A549 (cell line): ENCODE data around the gene NR5A2. TPM values are rescaled to one million over a fixed set of nuclear protein-coding genes. Genes with fewer than 3 reads are reported as not detected.
A peak's percentile ranks its signal among the peaks of the same experiment; 100 is the strongest.

ENCODE experiments used
- ATAC-seq, 2 experiments: fragments of 200-7000 bp in 1 of 2; fragments of >200 bp in 1 of 2; cut with Nextera tagmentation in 1 of 2; cut with Tn5 transposase in 1 of 2; 3 replicates each; pipeline versions ENCODE4 v1.8.0 to v1.9.1; 2018 to 2020; ENCODE audit warnings: mild to moderate bottlenecking in 1 of 2, moderate library complexity in 1 of 2
- CTCF ChIA-PET: fragments of 300-600 bp; sonication (Branson Sonifier 250); formaldehyde crosslinking; extraction: SDS; loops from one replicate; lab custom pipeline; 2021; ENCODE audit warnings: antibody characterized with exemption, inconsistent platforms; lab: Yijun Ruan, JAX
- POLR2A ChIA-PET: fragments of 350-600 bp; formaldehyde crosslinking; extraction: SDS; loops from one replicate; lab custom pipeline; 2021; ENCODE audit warnings: antibody characterized with exemption, inconsistent platforms; lab: Yijun Ruan, JAX
- DNase-seq, 2 experiments: peaks; one replicate each; pipeline versions ENCODE4 v3.0.0 to v3.0.0-alpha.2; 2011 to 2016; ENCODE audit warnings: low read depth in 1 of 2, low spot score in 1 of 2
- FAIRE-seq: peaks from 2 replicates; lab custom pipeline; 2011; peaks lifted over from hg19 to GRCh38; lab: Jason Lieb, UNC
- H3K27ac ChIP-seq, 2 experiments: fragments of >200 bp; sonication (Bioruptor Twin); formaldehyde crosslinking; 3 replicates each; pipeline ENCODE4 v1.5.1; 2016 to 2017
- H3K4me1 ChIP-seq: fragments of >200 bp; sonication (Bioruptor Twin); formaldehyde crosslinking; 3 replicates; pipeline ENCODE4 v1.6.1; 2016
- H3K4me2 ChIP-seq: fragments of >200 bp; sonication (Bioruptor Twin); formaldehyde crosslinking; 3 replicates; pipeline ENCODE4 v1.6.1; 2016
- H3K4me3 ChIP-seq: fragments of >200 bp; sonication (Bioruptor Twin); formaldehyde crosslinking; 3 replicates; pipeline ENCODE4 v1.5.1; 2016
- H3K9me3 ChIP-seq: fragments of >200 bp; sonication (Bioruptor Twin); formaldehyde crosslinking; 3 replicates; pipeline ENCODE4 v1.6.1; 2016
- CBX2 ChIP-seq: fragments of 200-600 bp; sonication (generic); IDR thresholded peaks from 2 replicates; pipeline ENCODE4 v1.6.1; 2016; ENCODE audit warnings: low read depth, mild to moderate bottlenecking, borderline replicate concordance
- CHD4 ChIP-seq: fragments of 200-600 bp; sonication (generic); IDR thresholded peaks from 2 replicates; pipeline ENCODE4 v1.6.1; 2016; ENCODE audit warnings: antibody characterized with exemption, mild to moderate bottlenecking, borderline replicate concordance
- E2F6 ChIP-seq: IDR thresholded peaks from 2 replicates; pipeline ENCODE4 v1.6.1; 2012; ENCODE audit warnings: low read depth, borderline replicate concordance
- ESRRA ChIP-seq: fragments of 150-350 bp; IDR thresholded peaks from 2 replicates; pipeline ENCODE4 v1.6.1; 2014; ENCODE audit warnings: mild to moderate bottlenecking, low read length, borderline replicate concordance
- FOSB ChIP-seq: fragments of 250-450 bp; sonication (Bioruptor Pico); IDR thresholded peaks from 2 replicates; pipeline ENCODE4 v1.5.0; 2020; ENCODE audit warnings: mild to moderate bottlenecking, moderate library complexity
- FOSL2 ChIP-seq, 2 experiments: fragments of 450-650 bp in 1 of 2; fragments of >200 bp in 1 of 2; sonication (Bioruptor Twin) in 1 of 2; formaldehyde crosslinking; IDR thresholded peaks; 2 replicates each; pipeline versions ENCODE4 v1.5.0 to v1.6.1; 2016 to 2020; ENCODE audit warnings: mild to moderate bottlenecking in 1 of 2, moderate library complexity in 1 of 2
- HEYL ChIP-seq: fragments of 250-450 bp; sonication (Bioruptor Pico); IDR thresholded peaks from 2 replicates; pipeline ENCODE4 v1.8.0; 2021; ENCODE audit warnings: mild to moderate bottlenecking, moderate library complexity
- HOXB13 ChIP-seq: fragments of 250-450 bp; sonication (Bioruptor Pico); IDR thresholded peaks from 2 replicates; pipeline ENCODE4 v1.5.0; 2020; ENCODE audit warnings: low read depth, mild to moderate bottlenecking, moderate library complexity
- KDM5A ChIP-seq: fragments of 200-600 bp; sonication (generic); IDR thresholded peaks from 2 replicates; pipeline ENCODE4 v1.6.1; 2016; ENCODE audit warnings: antibody characterized with exemption, mild to moderate bottlenecking
- MAFK ChIP-seq: fragments of 450-650 bp; IDR thresholded peaks from 2 replicates; pipeline ENCODE4 v1.6.1; 2014; ENCODE audit not compliant: partially characterized antibody
- MYC ChIP-seq: IDR thresholded peaks from 2 replicates; pipeline ENCODE4 v1.6.1; 2012; ENCODE audit warnings: mild to moderate bottlenecking, inconsistent platforms, low read length, improper control_type of control experiment, borderline replicate concordance
- NR3C1 ChIP-seq: fragments of >200 bp; sonication (Bioruptor Twin); formaldehyde crosslinking; IDR thresholded peaks from 3 replicates; pipeline ENCODE4 v1.6.1; 2017
- PBX3 ChIP-seq: IDR thresholded peaks from 2 replicates; pipeline ENCODE4 v1.6.1; 2012
- POLR2AphosphoS2 ChIP-seq: conservative IDR thresholded peaks from 2 replicates; pipeline ENCODE4 v1.6.1; 2012; ENCODE audit warnings: low read length, improper control_type of control experiment, inconsistent platforms
- RARB ChIP-seq: fragments of 250-450 bp; sonication (Bioruptor Pico); IDR thresholded peaks from 2 replicates; pipeline ENCODE4 v1.8.0; 2021; ENCODE audit warnings: mild to moderate bottlenecking, moderate library complexity
- RCOR1 ChIP-seq: fragments of 150-350 bp; IDR thresholded peaks from 2 replicates; pipeline ENCODE4 v1.6.1; 2014; ENCODE audit warnings: antibody characterized with exemption, low read length, low read depth
- SMC3 ChIP-seq: fragments of >200 bp; sonication (Bioruptor Twin); formaldehyde crosslinking; IDR thresholded peaks from 3 replicates; pipeline ENCODE4 v1.6.1; 2018; ENCODE audit warnings: inconsistent platforms
- TFCP2L1 ChIP-seq: fragments of 250-450 bp; sonication (Bioruptor Pico); IDR thresholded peaks from 2 replicates; pipeline ENCODE4 v1.5.0; 2021; ENCODE audit warnings: mild to moderate bottlenecking
- USF2 ChIP-seq: fragments of 450-650 bp; IDR thresholded peaks from 2 replicates; pipeline ENCODE4 v1.6.1; 2014; ENCODE audit warnings: antibody characterized with exemption
- ZC3H11A ChIP-seq: fragments of 450-650 bp; IDR thresholded peaks from 2 replicates; pipeline ENCODE4 v1.6.1; 2014; ENCODE audit warnings: antibody characterized with exemption, mild to moderate bottlenecking
- ZNF302 ChIP-seq: fragments of 250-450 bp; sonication (Bioruptor Pico); IDR thresholded peaks from 2 replicates; pipeline ENCODE4 v1.9.0; 2021; ENCODE audit warnings: inconsistent platforms, mild to moderate bottlenecking, moderate library complexity
- ZSCAN20 ChIP-seq: fragments of 250-450 bp; sonication (Bioruptor Pico); IDR thresholded peaks from 2 replicates; pipeline ENCODE4 v1.8.0; 2022; ENCODE audit warnings: mild to moderate bottlenecking, moderate library complexity
- WGBS: methylation state at CpG from one replicate; pipeline ENCODE4 v1.1.6; 2017; ENCODE audit errors: missing lambda C conversion rate; 5-methylcytosine and 5-hydroxymethylcytosine counted together
- polyA plus RNA-seq, 4 experiments: library from polyadenylated mRNA; depleted of rRNA in 3 of 4; stranded (reverse); fragments of >200 nt; fragmentation: RNase III in 1 of 4; extraction: RNeasy Plus Mini Kit Qiagen cat#74134 plus additional on column Dnase treatment in 1 of 4; gene quantifications; 2 replicates in 3 of 4; 3 replicates in 1 of 4; pipeline ENCODE4 v1.2.3, GENCODE V29; 2011 to 2017
- TF ChIP-seq, protein P1 (sequence below): IDR thresholded peaks from 2 replicates; pipeline ENCODE4 v1.6.1; 2012
- TF ChIP-seq, protein P2 (sequence below): fragments of >200 bp; sonication (Bioruptor Twin); formaldehyde crosslinking; IDR thresholded peaks from 2 replicates; pipeline ENCODE4 v1.6.1; 2016
- TF ChIP-seq, protein P3 (sequence below): fragments of >200 bp; sonication (Bioruptor Twin); formaldehyde crosslinking; IDR thresholded peaks from 3 replicates; pipeline ENCODE4 v1.6.1; 2016

The NR5A2 gene
- polyA plus RNA-seq, 2 of the 4 experiments (the other 2 are of a cell fraction), result 12.0 to 24.1 TPM

DNA sequence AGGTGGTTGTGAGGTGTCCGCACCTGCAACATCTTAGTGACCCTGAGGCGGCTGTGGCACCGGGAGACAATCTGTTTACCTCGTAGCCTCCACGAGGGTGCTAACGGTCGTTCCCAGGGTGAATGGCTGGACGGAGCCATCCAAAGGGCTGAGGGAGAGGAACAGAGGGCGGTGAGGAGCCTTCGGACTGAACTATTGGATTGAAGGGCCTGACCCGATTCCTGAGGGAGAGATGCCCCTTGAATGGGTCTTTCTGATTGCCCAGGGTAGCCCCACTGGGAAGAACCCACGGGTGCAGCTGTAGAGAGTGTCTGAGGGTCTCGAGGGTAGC lies 2.3 kb downstream of the NR5A2 start (continued):
- TF ChIP-seq HEYL (CRISPR knock-in tag) (no peak), ZNF302 (CRISPR knock-in tag) (no peak), POLR2AphosphoS2 (no peak), RCOR1 (no peak), CBX2 (no peak), MAFK (no peak), E2F6 (no peak)
- TF ChIP-seq, all 56 proteins: peak for 0

GRCh38 chr1:200030791-200031190 lies 3.3 kb downstream of the NR5A2 start:
- FAIRE-seq (peak; percentile 49), ATAC-seq (no peak)
- H3K4me3 ChIP-seq, result no peak overlapping the region
- POLR2A ChIA-PET, result interaction anchor here (0.6 kb wide), 1 partner anchor 243 kb away, joined by 3 read pairs; no protein-coding TSS in a partner anchor
- TF ChIP-seq TFCP2L1 (CRISPR knock-in tag), result no peak
- TF ChIP-seq HOXB13, result no peak
- no peak for TF ChIP-seq MYC
- TF ChIP-seq, protein P1, sequence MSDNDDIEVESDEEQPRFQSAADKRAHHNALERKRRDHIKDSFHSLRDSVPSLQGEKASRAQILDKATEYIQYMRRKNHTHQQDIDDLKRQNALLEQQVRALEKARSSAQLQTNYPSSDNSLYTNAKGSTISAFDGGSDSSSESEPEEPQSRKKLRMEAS, result no peak
- TF ChIP-seq KDM5A, result no peak
- no peak for TF ChIP-seq ZSCAN20 (CRISPR knock-in tag)
- no peak for TF ChIP-seq USF2
- no peak for TF ChIP-seq CBX2
- TF ChIP-seq FOSB, result no peak
- no peak for TF ChIP-seq ZC3H11A
- no peak for TF ChIP-seq NR3C1
- no peak for TF ChIP-seq SMC3
- TF ChIP-seq, protein P2, sequence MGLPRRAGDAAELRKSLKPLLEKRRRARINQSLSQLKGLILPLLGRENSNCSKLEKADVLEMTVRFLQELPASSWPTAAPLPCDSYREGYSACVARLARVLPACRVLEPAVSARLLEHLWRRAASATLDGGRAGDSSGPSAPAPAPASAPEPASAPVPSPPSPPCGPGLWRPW, result no peak
- TF ChIP-seq RARB (CRISPR knock-in tag), result no peak
- TF ChIP-seq, protein P3, sequence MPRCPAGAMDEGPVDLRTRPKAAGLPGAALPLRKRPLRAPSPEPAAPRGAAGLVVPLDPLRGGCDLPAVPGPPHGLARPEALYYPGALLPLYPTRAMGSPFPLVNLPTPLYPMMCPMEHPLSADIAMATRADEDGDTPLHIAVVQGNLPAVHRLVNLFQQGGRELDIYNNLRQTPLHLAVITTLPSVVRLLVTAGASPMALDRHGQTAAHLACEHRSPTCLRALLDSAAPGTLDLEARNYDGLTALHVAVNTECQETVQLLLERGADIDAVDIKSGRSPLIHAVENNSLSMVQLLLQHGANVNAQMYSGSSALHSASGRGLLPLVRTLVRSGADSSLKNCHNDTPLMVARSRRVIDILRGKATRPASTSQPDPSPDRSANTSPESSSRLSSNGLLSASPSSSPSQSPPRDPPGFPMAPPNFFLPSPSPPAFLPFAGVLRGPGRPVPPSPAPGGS, result no peak
- TF ChIP-seq CHD4, result no peak
- TF ChIP-seq PBX3, result no peak
- TF ChIP-seq FOSL2 (IDR thresholded peaks at IDR 0.05), result no peak
- no peak for TF ChIP-seq FOSL2 (CRISPR knock-in tag; IDR thresholded peaks at IDR 0.05)
- no peak for TF ChIP-seq E2F6
- no peak for TF ChIP-seq ESRRA
- TF ChIP-seq, all 56 proteins: peak for 0
- no peak for DNase-seq
- 82% methylated on average over 4 of the region's 4 CpGs for WGBS
- H3K9me3 ChIP-seq, result no peaks in the 10 kb centered on the region
- peaks cover 27% of the 10 kb centered on the region for H3K4me1 ChIP-seq
- H3K27ac ChIP-seq, result peak overlapping the region in 1 of 2 experiments; percentile 33; a peak in 2 of 6 replicates
- CTCF ChIA-PET, result interaction anchor here (1.1 to 2.2 kb wide), 4 partner anchors 9 to 347 kb away, joined by 3 to 8 read pairs (median 4); no protein-coding TSS in a partner anchor
- peak overlapping the region; percentile 78 for H3K4me2 ChIP-seq
